Non-pigmented ciliary epithelial cell (primary cell): ENCODE measurements around the gene RASAL2.
"Not testable (repeated sequence)": the region's sequence is repeated elsewhere in the genome, so short reads cannot be mapped to it uniquely, and the experiment has no call there.

Source experiments
- DNase-seq: peaks from one replicate; pipeline ENCODE4 v3.0.0-alpha.2; 2010; ENCODE audit warnings: low read depth

The RASAL2 gene

GRCh38 chr1:178165196-178165595, 71.3 kb downstream of the RASAL2 start:
- no peak for DNase-seq

- no peak for DNase-seq
These were observed 72.6 kb downstream of the RASAL2 start for GRCh38 chr1:178166429-178167024.

- DNase-seq = no peak
These were observed 74.6 kb downstream of the RASAL2 start for GRCh38 chr1:178168536-178168935.

GRCh38 chr1:178169649-178170048, 75.7 kb downstream of the RASAL2 start:
- DNase-seq = no peak

GRCh38 chr1:178172939-178173338, 79.0 kb downstream of the RASAL2 start:
- peak; percentile 35 for DNase-seq

- no peak for DNase-seq
These were observed 80.6 kb downstream of the RASAL2 start for GRCh38 chr1:178174539-178174938.

GRCh38 chr1:178180405-178180804, 86.5 kb downstream of the RASAL2 start:
- DNase-seq = no peak

- no peak for DNase-seq
These were observed 89.9 kb downstream of the RASAL2 start for GRCh38 chr1:178183796-178184195.

GRCh38 chr1:178188306-178188705, 94.4 kb downstream of the RASAL2 start:
- DNase-seq = no peak

GRCh38 chr1:178189814-178190213, 95.9 kb downstream of the RASAL2 start:
- no peak for DNase-seq

GRCh38 chr1:178190881-178191280, 97.0 kb downstream of the RASAL2 start:
- DNase-seq = no peak

- DNase-seq = peak; percentile 43
These were observed 98.8 kb downstream of the RASAL2 start for GRCh38 chr1:178192686-178193085.

GRCh38 chr1:178196631-178197030, 102.7 kb downstream of the RASAL2 start:
- DNase-seq = no peak

- not testable (repeated sequence) for DNase-seq
These were observed 108.2 kb downstream of the RASAL2 start for GRCh38 chr1:178202095-178202494.

- DNase-seq = not testable (repeated sequence)
These were observed 108.6 kb downstream of the RASAL2 start for GRCh38 chr1:178202546-178202945.

GRCh38 chr1:178208269-178208856, 114.5 kb downstream of the RASAL2 start:
- not testable (repeated sequence) for DNase-seq

- no peak for DNase-seq
These were observed 116.0 kb downstream of the RASAL2 start for GRCh38 chr1:178209935-178210334.

GRCh38 chr1:178218550-178218949, 124.6 kb downstream of the RASAL2 start:
- DNase-seq = no peak

- no peak for DNase-seq
These were observed 126.2 kb downstream of the RASAL2 start for GRCh38 chr1:178220094-178220493.

- no peak for DNase-seq
These were observed 129.4 kb downstream of the RASAL2 start for GRCh38 chr1:178223289-178223688.

- no peak for DNase-seq
These were observed 130.5 kb downstream of the RASAL2 start for GRCh38 chr1:178224358-178224757.

GRCh38 chr1:178230881-178231409, 137.0 kb downstream of the RASAL2 start:
- DNase-seq = no peak

GRCh38 chr1:178232108-178232507, 138.2 kb downstream of the RASAL2 start:
- no peak for DNase-seq

GRCh38 chr1:178232949-178233348, 139.0 kb downstream of the RASAL2 start:
- peak; percentile 35 for DNase-seq
